PFSK-1 (cell line): ENCODE results near the gene CMBL.

ENCODE experiments used
- POLR2AphosphoS5 ChIP-seq: IDR thresholded peaks from 2 replicates; pipeline ENCODE4 v1.6.1; 2012; ENCODE audit warnings: low read depth, mild to moderate bottlenecking, control low read depth, low read length, moderate library complexity
- REST ChIP-seq, 2 experiments: IDR thresholded peaks; 2 replicates each; pipeline versions ENCODE4 v1.6.1 to v1.8.0; 2011 to 2012; ENCODE audit warnings: low read depth in 2 of 2, low read length in 2 of 2, control low read depth in 1 of 2, inconsistent platforms in 1 of 2, mild to moderate bottlenecking in 1 of 2, moderate library complexity in 1 of 2; ENCODE audit not compliant: insufficient read depth in 1 of 2
- SIN3A ChIP-seq: IDR thresholded peaks from 2 replicates; pipeline ENCODE4 v1.6.1; 2012; ENCODE audit warnings: mild to moderate bottlenecking, low read length, moderate library complexity, borderline replicate concordance; ENCODE audit not compliant: insufficient read depth
- TAF1 ChIP-seq: IDR thresholded peaks from 2 replicates; pipeline ENCODE4 v1.6.1; 2012; ENCODE audit warnings: low read length, control low read depth, borderline replicate concordance; ENCODE audit not compliant: insufficient read depth

GRCh38 chr5:10329820-10330481 lies 22.2 kb upstream of the CMBL start:
- TF ChIP-seq TAF1 = no peak
- TF ChIP-seq POLR2AphosphoS5 = peak; percentile 45; the same call in 1 of the 2 replicates
- 0 out of 4 replicates have a peak, but pooled peaks of 1 of the 2 experiments have one; percentile 39 for TF ChIP-seq REST (IDR thresholded peaks at IDR 0.05; ENCODE audit: insufficient read depth in 1 of 2, low read depth in 2 of 2, low read length in 2 of 2)
- TF ChIP-seq SIN3A = no peak
